ENCODE measurements around the gene TXLNB. TPM values are rescaled to one million over a fixed set of nuclear protein-coding genes. Genes with fewer than 3 reads are reported as not detected.
"Not testable (repeated sequence)": the region's sequence is repeated elsewhere in the genome, so short reads cannot be mapped to it uniquely, and the experiment has no call there.

Gene TXLNB
- total RNA-seq, 1 donor from 2014 or later: 137 TPM

DNA sequence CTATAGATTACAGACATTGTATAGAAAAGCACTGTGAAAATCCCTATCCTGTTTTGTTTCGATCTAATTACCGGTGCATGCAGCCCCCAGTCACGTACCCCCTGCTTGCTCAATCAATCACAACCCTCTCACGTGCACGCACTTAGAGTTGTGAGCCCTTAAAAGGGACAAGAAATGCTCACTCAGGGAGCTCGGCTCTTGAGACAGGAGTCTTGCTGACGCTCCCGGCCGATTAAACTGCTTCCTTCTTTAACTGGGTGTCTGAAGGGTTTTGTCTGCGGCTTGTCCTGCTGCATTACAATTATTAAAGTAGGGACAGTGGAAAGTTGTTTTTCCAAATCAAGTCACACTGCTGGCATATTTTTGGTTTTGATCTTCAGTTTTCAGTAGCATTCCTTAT, 2.6 kb downstream of the TXLNB start:
- peaks cover 57% of the 10 kb centered on the region for H3K4me1 ChIP-seq
- no peak for DNase-seq
- H3K27ac ChIP-seq (replicated peaks): peak overlapping the region; percentile 89
- H3K4me3 ChIP-seq: peak overlapping the region; percentile 64
- H3K9me3 ChIP-seq (replicated peaks): no peaks in the 10 kb centered on the region
- intact Hi-C loops (cut with micrococcal nuclease): no loop called here
- TF ChIP-seq, protein P1, sequence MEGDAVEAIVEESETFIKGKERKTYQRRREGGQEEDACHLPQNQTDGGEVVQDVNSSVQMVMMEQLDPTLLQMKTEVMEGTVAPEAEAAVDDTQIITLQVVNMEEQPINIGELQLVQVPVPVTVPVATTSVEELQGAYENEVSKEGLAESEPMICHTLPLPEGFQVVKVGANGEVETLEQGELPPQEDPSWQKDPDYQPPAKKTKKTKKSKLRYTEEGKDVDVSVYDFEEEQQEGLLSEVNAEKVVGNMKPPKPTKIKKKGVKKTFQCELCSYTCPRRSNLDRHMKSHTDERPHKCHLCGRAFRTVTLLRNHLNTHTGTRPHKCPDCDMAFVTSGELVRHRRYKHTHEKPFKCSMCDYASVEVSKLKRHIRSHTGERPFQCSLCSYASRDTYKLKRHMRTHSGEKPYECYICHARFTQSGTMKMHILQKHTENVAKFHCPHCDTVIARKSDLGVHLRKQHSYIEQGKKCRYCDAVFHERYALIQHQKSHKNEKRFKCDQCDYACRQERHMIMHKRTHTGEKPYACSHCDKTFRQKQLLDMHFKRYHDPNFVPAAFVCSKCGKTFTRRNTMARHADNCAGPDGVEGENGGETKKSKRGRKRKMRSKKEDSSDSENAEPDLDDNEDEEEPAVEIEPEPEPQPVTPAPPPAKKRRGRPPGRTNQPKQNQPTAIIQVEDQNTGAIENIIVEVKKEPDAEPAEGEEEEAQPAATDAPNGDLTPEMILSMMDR (IDR thresholded peaks at IDR 0.05; ENCODE audit: borderline replicate concordance): no peak
- H3K36me3 ChIP-seq: peaks cover 5% of the 10 kb centered on the region
- H3K27me3 ChIP-seq (ENCODE audit: low read depth): no peaks in the 10 kb centered on the region

DNA sequence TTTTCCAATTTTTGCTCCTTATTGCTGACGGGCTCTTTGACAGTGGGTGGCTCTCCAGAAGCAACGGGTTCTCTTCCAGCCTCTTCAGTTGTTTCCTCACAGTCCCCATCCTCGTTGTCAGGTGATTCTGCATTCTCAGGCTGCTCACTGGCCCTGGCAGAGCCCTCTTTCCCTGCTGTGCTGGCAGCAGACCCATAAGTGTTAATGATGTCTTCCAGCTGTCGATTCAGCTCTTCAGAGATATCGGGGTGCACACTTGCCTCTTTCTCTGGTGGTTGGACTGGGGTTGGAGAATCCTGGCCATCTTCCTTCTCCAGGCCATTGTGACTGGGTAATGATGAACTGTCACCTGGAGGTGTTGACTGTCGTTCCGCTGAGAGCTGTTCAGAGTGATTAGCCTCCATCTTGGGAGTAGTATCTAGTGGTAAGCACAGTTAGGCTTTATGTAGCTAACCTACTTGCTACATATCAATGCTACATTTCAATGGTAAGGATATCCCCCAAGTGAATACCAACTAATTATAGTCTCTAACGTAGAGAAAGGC, 3.2 kb downstream of the TXLNB start:
- intact Hi-C loops (cut with micrococcal nuclease): no loop called here
- Histone ChIP-seq H3K27ac (replicated peaks) (peak overlapping the region; percentile 89), H3K36me3 (peaks cover 5% of the 10 kb centered on the region), H3K4me1 (peaks cover 57% of the 10 kb centered on the region), H3K4me3 (peak overlapping the region; percentile 64), H3K27me3 (ENCODE audit: low read depth) (no peaks in the 10 kb centered on the region), H3K9me3 (replicated peaks) (no peaks in the 10 kb centered on the region)
- DNase-seq: peak; percentile 28
- TF ChIP-seq, protein P1 (IDR thresholded peaks at IDR 0.05; ENCODE audit: borderline replicate concordance): no peak

DNA sequence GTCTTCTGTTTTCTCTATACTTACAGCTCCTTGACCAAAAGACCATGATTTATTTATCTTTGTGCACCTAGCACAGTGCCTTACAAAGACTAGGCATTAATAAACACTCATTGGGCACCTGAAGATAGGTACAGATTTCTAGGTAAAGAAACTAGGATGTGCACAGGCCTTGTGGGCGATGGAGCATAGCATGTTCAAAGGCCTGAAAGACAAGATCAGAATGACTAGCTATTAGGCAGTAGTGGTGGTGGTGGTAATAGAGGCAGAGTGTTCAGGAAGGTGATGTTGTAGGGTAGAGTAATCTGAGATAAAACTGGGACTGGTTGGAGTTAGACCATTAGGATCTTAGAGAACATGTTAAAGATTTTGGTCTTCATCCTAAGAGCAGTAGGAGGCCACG, 3.9 kb downstream of the TXLNB start:
- peak overlapping the region; percentile 89 for H3K27ac ChIP-seq (replicated peaks)
- TF ChIP-seq, protein P1 (IDR thresholded peaks at IDR 0.05; ENCODE audit: borderline replicate concordance): no peak
- no peaks in the 10 kb centered on the region for H3K27me3 ChIP-seq (ENCODE audit: low read depth)
- peaks cover 57% of the 10 kb centered on the region for H3K4me1 ChIP-seq
- no peaks in the 10 kb centered on the region for H3K9me3 ChIP-seq (replicated peaks)
- peaks cover 7% of the 10 kb centered on the region for H3K36me3 ChIP-seq
- no peak for DNase-seq
- intact Hi-C loops (cut with micrococcal nuclease): no loop called here
- peak overlapping the region; percentile 64 for H3K4me3 ChIP-seq

DNA sequence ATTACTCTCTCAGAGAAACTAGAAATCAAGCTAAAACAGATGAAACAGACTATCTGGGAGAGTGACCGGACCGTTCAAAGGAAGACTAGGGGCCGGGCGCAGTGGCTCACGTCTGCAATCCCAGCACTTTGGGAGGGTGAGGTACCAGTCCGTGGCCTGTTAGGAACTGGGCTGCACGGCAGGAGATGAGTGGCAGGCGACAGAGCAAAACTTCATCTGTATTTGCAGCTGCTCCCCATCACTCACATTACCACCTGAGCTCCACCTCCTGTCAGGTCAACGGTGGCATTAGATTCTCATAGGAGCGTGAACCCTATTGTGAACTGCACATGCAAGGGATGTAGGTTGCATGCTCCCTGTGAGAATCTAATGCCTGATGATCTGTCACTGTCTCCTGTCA, 5.4 kb downstream of the TXLNB start:
- DNase-seq; H3K9me3 ChIP-seq (replicated peaks); H3K27me3 ChIP-seq (ENCODE audit: low read depth); H3K36me3 ChIP-seq; intact Hi-C loops (cut with micrococcal nuclease): not testable (repeated sequence)
- H3K27ac ChIP-seq (replicated peaks): peak overlapping the region; percentile 46
- peaks cover 45% of the 10 kb centered on the region for H3K4me1 ChIP-seq
- peak overlapping the region; percentile 9 for H3K4me3 ChIP-seq

DNA sequence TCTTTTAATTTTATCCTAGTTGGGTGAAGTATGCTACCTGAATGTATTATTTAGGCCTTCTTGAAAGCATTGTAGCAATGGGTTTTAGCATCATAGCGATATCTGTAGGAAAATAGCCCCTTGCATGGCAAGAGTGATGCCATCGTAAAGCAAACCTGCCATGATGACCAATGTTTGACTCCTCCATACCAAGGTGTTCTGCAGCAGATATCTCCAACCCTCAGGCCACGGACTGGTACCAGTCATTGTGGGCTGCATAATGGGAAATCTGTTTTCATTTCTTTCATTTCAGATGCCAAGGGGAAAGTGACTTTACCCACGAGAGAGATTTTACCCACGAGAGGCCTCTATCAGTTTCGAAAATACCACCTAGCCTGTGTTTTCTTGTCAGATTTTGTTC, 6.2 kb downstream of the TXLNB start:
- Histone ChIP-seq H3K36me3 (peaks cover 7% of the 10 kb centered on the region), H3K27ac (replicated peaks) (peak overlapping the region; percentile 32), H3K27me3 (ENCODE audit: low read depth) (no peaks in the 10 kb centered on the region), H3K9me3 (replicated peaks) (no peaks in the 10 kb centered on the region), H3K4me1 (peaks cover 43% of the 10 kb centered on the region), H3K4me3 (no peak overlapping the region)
- intact Hi-C loops (cut with micrococcal nuclease): no loop called here
- TF ChIP-seq, protein P1 (IDR thresholded peaks at IDR 0.05; ENCODE audit: borderline replicate concordance): no peak
- no peak for DNase-seq

DNA sequence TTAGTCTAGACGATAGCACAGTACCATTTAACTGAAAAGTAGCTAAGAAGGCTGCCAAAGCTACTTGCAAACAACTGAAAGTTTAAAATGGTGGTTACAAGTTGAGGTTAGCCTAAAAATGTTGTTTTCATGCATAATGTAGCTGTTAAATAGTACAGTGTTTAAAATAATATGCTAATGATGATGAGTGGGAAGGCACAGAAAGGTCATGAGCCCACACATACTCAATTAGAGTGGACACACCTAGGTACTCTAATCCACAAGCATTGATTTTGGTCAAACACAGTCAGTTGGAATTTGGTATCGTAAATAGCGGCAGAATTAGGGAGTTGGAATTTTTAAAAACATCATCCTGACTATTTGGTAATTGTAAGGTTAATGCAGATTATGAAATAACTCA, 7.0 kb downstream of the TXLNB start:
- Histone ChIP-seq H3K4me1 (peaks cover 40% of the 10 kb centered on the region), H3K4me3 (no peak overlapping the region), H3K27ac (replicated peaks) (no peak overlapping the region), H3K36me3 (peaks cover 7% of the 10 kb centered on the region), H3K9me3 (replicated peaks) (no peaks in the 10 kb centered on the region), H3K27me3 (ENCODE audit: low read depth) (no peaks in the 10 kb centered on the region)
- TF ChIP-seq, protein P1 (IDR thresholded peaks at IDR 0.05; ENCODE audit: borderline replicate concordance): no peak
- intact Hi-C loops (cut with micrococcal nuclease): no loop called here
- no peak for DNase-seq
